DND-41 (cell line): Measurements from ENCODE around the gene NHLRC4.

ENCODE experiments used
- EZH2 ChIP-seq: IDR thresholded peaks from 3 replicates; pipeline ENCODE4 v1.6.1; 2012; ENCODE audit warnings: borderline replicate concordance, low read depth, mild to moderate bottlenecking, moderate library complexity, low read length, inconsistent platforms; ENCODE audit not compliant: severe bottlenecking
- TF ChIP-seq, protein P1 (sequence below): IDR thresholded peaks from 2 replicates; pipeline ENCODE4 v1.5.1; 2012; ENCODE audit warnings: borderline replicate concordance, low read length, moderate library complexity, mild to moderate bottlenecking; ENCODE audit not compliant: poor library complexity, severe bottlenecking; ENCODE audit errors: extremely low read depth

DNA sequence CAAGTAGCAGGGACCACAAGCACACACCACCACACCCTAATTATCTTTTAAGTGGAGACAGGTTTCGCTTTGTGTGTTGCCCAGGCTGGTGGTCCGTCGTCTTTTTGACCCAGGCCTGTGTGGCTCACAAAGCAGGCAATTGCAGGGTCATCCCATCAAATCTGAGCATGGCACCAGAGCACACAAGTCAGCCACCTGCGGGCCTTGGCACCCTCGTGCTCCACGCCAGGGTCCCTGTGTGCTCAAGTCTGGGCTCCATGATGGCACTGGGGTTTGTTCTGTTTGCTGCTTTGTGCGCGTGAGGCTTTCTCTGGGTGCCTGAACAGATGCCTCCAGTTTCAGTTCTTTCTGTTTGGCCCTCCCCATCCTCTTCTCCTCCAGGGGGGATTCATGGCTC, 41.7 kb upstream of the NHLRC4 start:
- TF ChIP-seq, protein P1, sequence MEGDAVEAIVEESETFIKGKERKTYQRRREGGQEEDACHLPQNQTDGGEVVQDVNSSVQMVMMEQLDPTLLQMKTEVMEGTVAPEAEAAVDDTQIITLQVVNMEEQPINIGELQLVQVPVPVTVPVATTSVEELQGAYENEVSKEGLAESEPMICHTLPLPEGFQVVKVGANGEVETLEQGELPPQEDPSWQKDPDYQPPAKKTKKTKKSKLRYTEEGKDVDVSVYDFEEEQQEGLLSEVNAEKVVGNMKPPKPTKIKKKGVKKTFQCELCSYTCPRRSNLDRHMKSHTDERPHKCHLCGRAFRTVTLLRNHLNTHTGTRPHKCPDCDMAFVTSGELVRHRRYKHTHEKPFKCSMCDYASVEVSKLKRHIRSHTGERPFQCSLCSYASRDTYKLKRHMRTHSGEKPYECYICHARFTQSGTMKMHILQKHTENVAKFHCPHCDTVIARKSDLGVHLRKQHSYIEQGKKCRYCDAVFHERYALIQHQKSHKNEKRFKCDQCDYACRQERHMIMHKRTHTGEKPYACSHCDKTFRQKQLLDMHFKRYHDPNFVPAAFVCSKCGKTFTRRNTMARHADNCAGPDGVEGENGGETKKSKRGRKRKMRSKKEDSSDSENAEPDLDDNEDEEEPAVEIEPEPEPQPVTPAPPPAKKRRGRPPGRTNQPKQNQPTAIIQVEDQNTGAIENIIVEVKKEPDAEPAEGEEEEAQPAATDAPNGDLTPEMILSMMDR: no peak
- no peak for TF ChIP-seq EZH2
